HCT116 (cell line): ENCODE results near the gene CXorf38.

ENCODE experiments used
- POLR2A ChIP-seq: IDR thresholded peaks from 2 replicates; pipeline ENCODE4 v1.7.0; 2011; ENCODE audit warnings: borderline replicate concordance; ENCODE audit not compliant: insufficient read depth, insufficient read length; ENCODE audit errors: extremely low read depth
- POLR2AphosphoS5 ChIP-seq: IDR thresholded peaks from 2 replicates; pipeline ENCODE4 v1.6.1; 2011; ENCODE audit warnings: mild to moderate bottlenecking, low read depth, low read length, moderate library complexity
- TCF7L2 ChIP-seq: IDR thresholded peaks from 2 replicates; pipeline ENCODE4 v1.7.0; 2011; ENCODE audit warnings: borderline replicate concordance, inconsistent platforms; ENCODE audit not compliant: insufficient read depth, insufficient read length; ENCODE audit errors: extremely low read depth
- TF ChIP-seq, protein P1 (sequence below), 3 experiments: fragments of 200-600 bp in 1 of 3; sonication (generic) in 1 of 3; IDR thresholded peaks in 2 of 3; conservative IDR thresholded peaks in 1 of 3; 2 replicates each; pipeline ENCODE4 v1.5.1; 2012 to 2017; ENCODE audit warnings: low read depth in 2 of 3, low read length in 2 of 3, antibody characterized with exemption in 1 of 3, borderline replicate concordance in 1 of 3, control low read depth in 1 of 3, mild to moderate bottlenecking in 1 of 3, mixed read lengths in 1 of 3, mixed run types in 1 of 3, moderate library complexity in 1 of 3; ENCODE audit not compliant: insufficient read depth in 1 of 3
- TF ChIP-seq, protein P2 (sequence below): IDR thresholded peaks from 2 replicates; pipeline ENCODE4 v1.6.1; 2012

DNA sequence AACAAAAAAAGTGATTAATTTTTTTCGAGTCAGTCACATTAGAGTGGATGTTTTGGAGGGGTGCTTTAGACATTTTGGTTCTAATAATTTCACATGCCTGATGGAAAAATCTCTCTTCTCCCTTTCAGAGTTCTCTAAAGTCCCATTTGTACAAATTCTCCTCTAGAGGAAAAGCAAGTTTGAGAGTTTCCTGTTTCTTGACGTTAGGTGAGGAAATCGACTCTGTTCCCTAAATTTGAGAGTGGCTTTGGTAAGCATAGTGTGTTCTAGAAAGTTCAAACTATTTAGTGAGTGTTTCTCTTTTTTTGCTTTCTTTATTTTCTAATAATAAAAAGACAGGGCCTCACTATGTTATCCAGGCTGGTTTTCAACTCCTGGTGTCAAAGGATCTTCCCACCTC is 68.2 kb downstream of the CXorf38 start:
- TF ChIP-seq POLR2A (no peak), TCF7L2 (no peak), POLR2AphosphoS5 (no peak)
- TF ChIP-seq, protein P1, sequence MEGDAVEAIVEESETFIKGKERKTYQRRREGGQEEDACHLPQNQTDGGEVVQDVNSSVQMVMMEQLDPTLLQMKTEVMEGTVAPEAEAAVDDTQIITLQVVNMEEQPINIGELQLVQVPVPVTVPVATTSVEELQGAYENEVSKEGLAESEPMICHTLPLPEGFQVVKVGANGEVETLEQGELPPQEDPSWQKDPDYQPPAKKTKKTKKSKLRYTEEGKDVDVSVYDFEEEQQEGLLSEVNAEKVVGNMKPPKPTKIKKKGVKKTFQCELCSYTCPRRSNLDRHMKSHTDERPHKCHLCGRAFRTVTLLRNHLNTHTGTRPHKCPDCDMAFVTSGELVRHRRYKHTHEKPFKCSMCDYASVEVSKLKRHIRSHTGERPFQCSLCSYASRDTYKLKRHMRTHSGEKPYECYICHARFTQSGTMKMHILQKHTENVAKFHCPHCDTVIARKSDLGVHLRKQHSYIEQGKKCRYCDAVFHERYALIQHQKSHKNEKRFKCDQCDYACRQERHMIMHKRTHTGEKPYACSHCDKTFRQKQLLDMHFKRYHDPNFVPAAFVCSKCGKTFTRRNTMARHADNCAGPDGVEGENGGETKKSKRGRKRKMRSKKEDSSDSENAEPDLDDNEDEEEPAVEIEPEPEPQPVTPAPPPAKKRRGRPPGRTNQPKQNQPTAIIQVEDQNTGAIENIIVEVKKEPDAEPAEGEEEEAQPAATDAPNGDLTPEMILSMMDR (IDR thresholded peaks at IDR 0.05 in 2 of 3, conservative IDR thresholded peaks at IDR 0.05 in 1 of 3; ENCODE audit: borderline replicate concordance in 1 of 3, insufficient read depth in 1 of 3, low read depth in 2 of 3, low read length in 2 of 3): no peak
- TF ChIP-seq, protein P2, sequence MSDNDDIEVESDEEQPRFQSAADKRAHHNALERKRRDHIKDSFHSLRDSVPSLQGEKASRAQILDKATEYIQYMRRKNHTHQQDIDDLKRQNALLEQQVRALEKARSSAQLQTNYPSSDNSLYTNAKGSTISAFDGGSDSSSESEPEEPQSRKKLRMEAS: no peak
